Measurements from ENCODE around the gene SH3GLB1.

DNA sequence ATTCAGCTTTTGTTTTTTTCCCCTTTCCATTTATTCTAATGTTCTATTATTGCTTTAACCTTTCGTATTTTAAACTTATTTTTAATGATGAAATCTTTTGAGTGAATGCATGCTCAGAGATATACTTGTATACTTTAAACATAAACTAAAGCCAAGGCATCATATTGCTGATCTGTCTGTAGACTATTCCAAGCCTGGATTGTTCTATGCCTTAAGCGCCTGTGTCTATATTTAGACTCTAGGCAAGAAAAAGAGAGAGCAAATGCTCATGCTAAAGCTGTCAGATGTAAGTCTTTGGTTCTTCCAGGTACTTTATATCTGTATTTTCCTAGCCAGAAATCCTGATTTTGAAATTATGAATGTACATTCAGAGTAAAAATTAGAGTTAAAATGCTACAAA, 14.4 kb downstream of the SH3GLB1 start:
- no peak for TF ChIP-seq POLR2AphosphoS5 (IDR thresholded peaks at IDR 0.05)
- TF ChIP-seq POLR2A (IDR thresholded peaks at IDR 0.05): no peak
- no peak for TF ChIP-seq EP300 (IDR thresholded peaks at IDR 0.05; ENCODE audit: low read depth)
- TF ChIP-seq, protein P1, sequence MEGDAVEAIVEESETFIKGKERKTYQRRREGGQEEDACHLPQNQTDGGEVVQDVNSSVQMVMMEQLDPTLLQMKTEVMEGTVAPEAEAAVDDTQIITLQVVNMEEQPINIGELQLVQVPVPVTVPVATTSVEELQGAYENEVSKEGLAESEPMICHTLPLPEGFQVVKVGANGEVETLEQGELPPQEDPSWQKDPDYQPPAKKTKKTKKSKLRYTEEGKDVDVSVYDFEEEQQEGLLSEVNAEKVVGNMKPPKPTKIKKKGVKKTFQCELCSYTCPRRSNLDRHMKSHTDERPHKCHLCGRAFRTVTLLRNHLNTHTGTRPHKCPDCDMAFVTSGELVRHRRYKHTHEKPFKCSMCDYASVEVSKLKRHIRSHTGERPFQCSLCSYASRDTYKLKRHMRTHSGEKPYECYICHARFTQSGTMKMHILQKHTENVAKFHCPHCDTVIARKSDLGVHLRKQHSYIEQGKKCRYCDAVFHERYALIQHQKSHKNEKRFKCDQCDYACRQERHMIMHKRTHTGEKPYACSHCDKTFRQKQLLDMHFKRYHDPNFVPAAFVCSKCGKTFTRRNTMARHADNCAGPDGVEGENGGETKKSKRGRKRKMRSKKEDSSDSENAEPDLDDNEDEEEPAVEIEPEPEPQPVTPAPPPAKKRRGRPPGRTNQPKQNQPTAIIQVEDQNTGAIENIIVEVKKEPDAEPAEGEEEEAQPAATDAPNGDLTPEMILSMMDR (IDR thresholded peaks at IDR 0.05): no peak
